Kidney (tissue), 14 donors: ENCODE data around the gene FHOD3. TPM values are rescaled to one million over a fixed set of nuclear protein-coding genes. Genes with fewer than 3 reads are reported as not detected.

Source experiments
- DNase-seq, 5 donors: peaks; one replicate each; pipeline ENCODE4 v3.0.0-alpha.2; 2013 to 2020
- FAIRE-seq: peaks from 2 replicates; lab custom pipeline; 2012; peaks lifted over from hg19 to GRCh38; lab: Jason Lieb, UNC
- H3K27ac ChIP-seq, 2 donors: one replicate each; pipeline ENCODE4 v1.7.0; 2013; ENCODE audit warnings: low read depth in 2 of 2, low read length in 2 of 2, inconsistent platforms in 1 of 2
- H3K27me3 ChIP-seq: one replicate; pipeline ENCODE4 v1.7.1; 2013; ENCODE audit warnings: low read length, inconsistent platforms; ENCODE audit not compliant: control insufficient read depth, insufficient read depth
- H3K36me3 ChIP-seq, 3 donors: one replicate each; pipeline versions ENCODE4 v1.7.0 to v1.7.1; 2013; ENCODE audit warnings: low read length in 3 of 3, control low read depth in 1 of 3, inconsistent platforms in 1 of 3; ENCODE audit not compliant: insufficient read depth in 3 of 3, control insufficient read depth in 2 of 3
- H3K4me1 ChIP-seq, 3 donors: one replicate each; pipeline versions ENCODE4 v1.7.0 to v1.7.1; 2013; ENCODE audit warnings: low read length in 3 of 3, inconsistent platforms in 1 of 3, low read depth in 1 of 3; ENCODE audit not compliant: control insufficient read depth in 2 of 3, insufficient read depth in 2 of 3
- H3K4me3 ChIP-seq, 3 donors: one replicate each; pipeline versions ENCODE4 v1.7.0 to v1.8.1; 2013; ENCODE audit warnings: low read length in 3 of 3, control low read depth in 1 of 3, inconsistent platforms in 1 of 3
- H3K9ac ChIP-seq, 3 donors: one replicate each; pipeline versions ENCODE4 v1.7.0 to v1.7.1; 2013; ENCODE audit warnings: low read length in 3 of 3, control low read depth in 1 of 3, inconsistent platforms in 1 of 3
- H3K9me3 ChIP-seq, 3 donors: one replicate each; pipeline versions ENCODE4 v1.7.0 to v1.7.1; 2013; ENCODE audit warnings: low read length in 3 of 3, control low read depth in 1 of 3, inconsistent platforms in 1 of 3; ENCODE audit not compliant: control insufficient read depth in 2 of 3, insufficient read depth in 1 of 3
- CTCF ChIP-seq: IDR thresholded peaks from 3 replicates; pipeline ENCODE4 v1.5.1; 2012; ENCODE audit warnings: mild to moderate bottlenecking, moderate library complexity, borderline replicate concordance; ENCODE audit not compliant: insufficient read depth; ENCODE audit errors: extremely low read depth
- intact Hi-C: fragments of 100-400 bp; cut with DNase I; formaldehyde crosslinking; loops from one replicate; pipeline ENCODE4 v1.11.1; 2022
- polyA plus RNA-seq: library from polyadenylated mRNA; stranded (reverse); fragments of 350-450 nt; fragmentation: Illumina TruSeq; extraction: RNeasy Lipid Tissue Mini Kit (QIAGEN cat#74804); gene quantifications from one replicate; pipeline ENCODE4 v1.2.3, GENCODE V29; 2014; ENCODE audit warnings: low read depth, low replicate concordance; ENCODE audit not compliant: insufficient read depth
- total RNA-seq: library from RNA; stranded (reverse); fragmentation: NEBNext Ultra II Directional; extraction: Animal tissue kit (Norgen Biotek cat#: 25700); gene quantifications from one replicate; pipeline ENCODE4 v1.2.1, GENCODE V29; 2021
- donor health status: control.
- donor health status: control.
- donor health status: control.
- donor health status: control.
- donor health status: control.
- donor health status: DM: yes; HTN: yes; CAD: no.
- donor health status: Normal renal cell carcinoma (clear cell type).

FHOD3 gene
- total and polyA plus RNA-seq, 2 donors from 2014 or later, result 21.5 to 28.0 TPM

GRCh38 chr18:36335476-36336279 is 38.2 kb downstream of the FHOD3 start:
- Histone ChIP-seq H3K36me3 (no peaks in the 10 kb centered on the region), H3K27ac (no peak overlapping the region), H3K9ac (no peak overlapping the region), H3K27me3 (no peaks in the 10 kb centered on the region), H3K4me3 (no peak overlapping the region), H3K4me1 (peaks cover 0 to 63% (median 28%) of the 10 kb centered on the region in 3 donors), H3K9me3 (no peaks in the 10 kb centered on the region)
- TF ChIP-seq CTCF, result no peak
- FAIRE-seq (no peak), DNase-seq (peak in 1 of 5 donors; percentile 45)
- intact Hi-C loops, result no loop called here

- TF ChIP-seq CTCF, result no peak
Observed at GRCh38 chr18:36337679-36338402, 40.3 kb downstream of the FHOD3 start.

GRCh38 chr18:36338403-36338933 is 41.0 kb downstream of the FHOD3 start:
- Histone ChIP-seq H3K27me3 (no peaks in the 10 kb centered on the region), H3K27ac (peak overlapping the region; percentile 84 to 90), H3K9me3 (no peaks in the 10 kb centered on the region), H3K36me3 (no peaks in the 10 kb centered on the region), H3K9ac (peak overlapping the region in 1 of 3 donors; percentile 42), H3K4me1 (peaks cover 0 to 39% (median 26%) of the 10 kb centered on the region in 3 donors), H3K4me3 (no peak overlapping the region)
- FAIRE-seq (no peak), DNase-seq (no peak)
- intact Hi-C loops, result no loop called here
- TF ChIP-seq CTCF, result no peak

More at GRCh38 chr18:36337679-36338402, 40.3 kb downstream of the FHOD3 start:
- Histone ChIP-seq H3K27ac (peak overlapping the region; percentile 84 to 90), H3K9ac (peak overlapping the region in 1 of 3 donors; percentile 42), H3K9me3 (no peaks in the 10 kb centered on the region), H3K36me3 (no peaks in the 10 kb centered on the region), H3K4me1 (peaks cover 0 to 45% (median 27%) of the 10 kb centered on the region in 3 donors), H3K27me3 (no peaks in the 10 kb centered on the region), H3K4me3 (peak overlapping the region in 1 of 3 donors; percentile 35)
- intact Hi-C loops, result no loop called here
- FAIRE-seq, result peak; percentile 50
- peak in 3 of 5 donors; percentile 28 to 81 (median 77) for DNase-seq
